GM21526 (cell line): ENCODE measurements around the gene GUCY2F.

Experiments
- ATAC-seq: cut with Tn5 transposase; IDR thresholded peaks from one replicate; pipeline ENCODE4 v1.9.1; 2021; ENCODE audit warnings: moderate library complexity; ENCODE audit not compliant: unreplicated experiment, low FRiP score

GUCY2F gene

DNA sequence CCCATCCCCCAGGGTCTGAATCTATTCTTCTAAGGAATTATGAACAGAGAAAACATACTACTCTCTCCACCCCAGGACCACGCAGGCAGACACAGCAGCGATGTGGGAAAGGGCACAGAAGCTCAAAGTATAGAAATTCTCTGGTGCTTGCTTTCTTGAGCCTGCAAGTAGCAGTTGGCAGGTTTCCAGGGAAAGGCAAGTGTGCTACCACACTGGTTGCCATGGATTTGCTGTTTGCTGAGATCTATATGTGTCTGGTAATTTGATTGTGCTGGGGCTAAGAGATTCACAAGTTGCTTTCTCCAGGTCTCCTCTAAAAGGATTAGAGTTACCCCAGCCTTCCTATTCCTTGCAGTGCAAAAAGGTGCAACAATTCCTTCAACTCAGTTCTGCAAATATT lies 83.1 kb downstream of the GUCY2F start:
- no peak for ATAC-seq

DNA sequence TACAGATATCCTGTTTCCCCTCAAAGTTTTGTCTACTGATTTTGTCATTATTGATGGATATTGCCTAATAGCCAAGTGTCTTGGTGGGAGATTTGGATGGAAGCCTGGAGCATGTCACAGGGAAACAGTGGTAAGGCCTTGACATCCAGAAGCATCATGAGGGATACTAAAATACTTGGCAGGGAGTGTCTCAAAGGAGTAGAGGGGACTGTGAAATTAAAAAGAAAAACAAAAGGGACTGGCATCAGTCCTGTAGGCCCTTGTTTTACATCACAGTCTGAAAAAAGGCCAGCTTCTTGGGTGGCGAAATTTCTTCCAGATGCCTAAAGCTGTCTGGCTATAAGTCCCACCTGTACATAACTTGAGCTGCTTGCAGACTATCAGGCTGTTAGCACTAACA lies 83.8 kb downstream of the GUCY2F start:
- ATAC-seq: no peak

DNA sequence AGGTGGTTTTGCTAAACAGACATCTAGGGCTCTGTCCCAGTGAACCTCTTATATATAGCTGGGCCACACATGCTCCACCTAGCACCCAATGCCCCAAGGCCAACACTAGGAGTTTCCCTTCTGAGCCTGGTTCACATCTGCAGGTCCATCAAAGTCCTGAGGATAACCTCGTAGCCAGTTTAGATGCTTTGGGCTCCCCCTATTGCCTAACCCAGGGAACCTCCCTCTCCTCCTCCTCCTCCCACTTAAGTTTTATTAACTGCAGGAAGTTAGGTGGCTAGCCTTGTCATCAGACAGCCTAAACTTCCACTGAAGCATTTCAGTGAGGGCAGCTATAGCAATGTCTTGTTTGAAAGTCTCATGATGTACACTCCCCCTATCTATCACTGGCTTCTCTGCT lies 88.0 kb downstream of the GUCY2F start:
- ATAC-seq: peak; percentile 60

DNA sequence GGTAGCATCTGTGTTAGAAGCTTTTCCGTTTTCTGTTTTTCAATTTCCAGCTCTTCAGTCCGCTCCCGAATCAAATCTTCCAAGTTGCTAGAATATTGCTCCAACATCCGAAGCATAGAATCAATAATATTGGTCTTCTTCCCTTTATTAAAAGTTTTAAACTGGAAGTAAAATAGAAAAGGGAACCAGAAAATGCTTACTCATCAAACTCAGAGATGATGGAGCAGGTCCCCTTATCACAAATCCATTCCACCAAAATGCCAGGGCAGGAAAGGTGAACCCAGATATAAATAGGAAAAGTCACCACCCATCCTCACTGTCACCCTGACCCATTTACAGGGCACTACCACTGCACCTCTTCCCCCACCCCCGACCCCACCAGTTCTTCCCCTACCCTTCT lies 89.0 kb downstream of the GUCY2F start:
- no peak for ATAC-seq

DNA sequence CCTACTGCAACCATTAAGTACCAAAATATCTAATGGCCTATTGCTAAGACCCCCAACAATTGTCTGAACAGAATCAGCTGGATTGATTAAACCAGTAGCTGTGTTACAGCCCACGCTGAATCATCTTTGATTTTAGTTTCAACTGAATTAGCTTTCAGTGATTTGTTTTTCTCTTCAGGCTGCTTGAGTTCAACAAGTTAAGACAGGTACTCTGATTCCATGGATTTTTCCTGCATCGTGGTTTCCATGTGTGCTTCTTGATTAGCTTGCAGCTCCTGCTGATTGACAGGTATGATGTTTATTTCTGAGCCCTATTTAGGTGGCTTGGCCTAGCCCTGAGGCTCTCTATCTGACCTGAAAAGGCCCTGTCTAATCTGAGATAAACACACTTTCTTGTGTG lies 91.3 kb downstream of the GUCY2F start:
- no peak for ATAC-seq

DNA sequence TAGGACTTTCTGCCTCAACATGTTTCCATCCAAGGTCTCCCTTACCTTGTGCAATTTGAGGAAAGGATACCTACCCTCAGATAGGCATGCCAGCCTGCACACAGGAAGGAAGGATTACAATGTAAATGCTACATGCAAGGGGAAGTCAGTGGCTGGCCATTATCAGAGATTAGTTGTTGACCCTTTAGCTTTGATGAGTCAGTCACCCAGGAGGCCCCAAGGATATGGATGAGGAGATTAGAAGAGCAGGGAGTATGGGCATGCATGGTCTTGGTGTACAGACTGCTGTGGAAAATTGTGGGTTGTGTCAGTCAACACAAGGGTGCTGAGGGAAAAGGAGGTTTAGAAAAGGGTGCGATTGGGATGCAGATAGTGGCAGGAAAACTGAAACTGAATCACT lies 92.0 kb downstream of the GUCY2F start:
- no peak for ATAC-seq

DNA sequence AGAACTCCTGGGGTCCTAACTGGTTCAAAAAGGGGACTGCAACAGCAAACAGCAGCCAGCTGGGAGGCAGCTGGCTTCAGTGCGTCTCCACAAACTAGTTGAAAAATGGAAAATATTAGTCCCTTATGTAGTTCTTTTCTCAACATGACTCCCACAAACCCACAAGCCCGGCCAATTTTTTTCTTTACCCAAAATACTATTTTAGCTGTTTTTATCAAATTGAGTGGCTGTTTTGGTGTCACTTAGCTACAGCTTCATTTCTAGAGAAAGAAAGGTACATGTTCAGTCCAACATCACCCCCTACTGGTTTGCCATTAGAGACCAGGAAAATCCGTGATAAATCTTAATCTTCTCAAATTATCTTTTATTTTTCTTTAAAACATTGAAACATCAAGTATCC lies 97.2 kb downstream of the GUCY2F start:
- no peak for ATAC-seq

DNA sequence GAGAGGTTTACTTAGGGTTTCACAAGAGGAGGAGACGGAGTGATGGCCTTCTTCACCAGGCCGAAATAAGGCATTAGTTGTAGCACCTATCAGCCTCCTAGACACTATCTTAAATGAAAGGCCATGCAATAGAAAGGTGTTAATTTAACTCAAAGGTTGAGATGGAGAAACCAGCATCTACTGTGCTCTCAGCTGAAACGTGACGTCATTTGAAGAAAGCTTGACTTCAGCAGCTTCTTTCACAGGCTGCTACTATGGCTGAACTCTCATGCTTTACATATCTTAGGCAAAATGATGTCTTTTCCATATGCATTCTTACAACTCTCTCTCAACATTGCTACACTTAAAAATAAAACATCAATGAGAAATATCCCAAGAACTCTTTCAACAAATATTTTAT lies 99.6 kb downstream of the GUCY2F start:
- no peak for ATAC-seq

DNA sequence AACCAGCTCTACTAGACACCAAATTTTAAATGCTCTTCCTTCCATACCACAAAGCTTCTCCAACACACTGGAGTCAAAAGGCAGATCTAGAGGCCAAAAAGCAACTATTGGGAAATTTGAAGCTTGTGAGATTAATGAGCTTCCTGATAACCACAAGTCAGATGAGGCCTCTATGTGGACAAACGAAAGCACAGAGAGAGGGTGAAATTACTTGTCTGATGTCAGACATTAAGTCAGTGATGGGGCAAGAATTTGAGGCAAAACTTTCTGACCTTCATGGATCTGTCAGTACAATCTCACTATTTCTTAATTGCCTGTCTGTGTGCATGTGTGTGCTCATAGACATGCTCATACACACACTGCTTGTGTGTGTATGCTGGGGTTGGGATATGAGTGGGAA lies 103.6 kb downstream of the GUCY2F start:
- ATAC-seq: no peak

DNA sequence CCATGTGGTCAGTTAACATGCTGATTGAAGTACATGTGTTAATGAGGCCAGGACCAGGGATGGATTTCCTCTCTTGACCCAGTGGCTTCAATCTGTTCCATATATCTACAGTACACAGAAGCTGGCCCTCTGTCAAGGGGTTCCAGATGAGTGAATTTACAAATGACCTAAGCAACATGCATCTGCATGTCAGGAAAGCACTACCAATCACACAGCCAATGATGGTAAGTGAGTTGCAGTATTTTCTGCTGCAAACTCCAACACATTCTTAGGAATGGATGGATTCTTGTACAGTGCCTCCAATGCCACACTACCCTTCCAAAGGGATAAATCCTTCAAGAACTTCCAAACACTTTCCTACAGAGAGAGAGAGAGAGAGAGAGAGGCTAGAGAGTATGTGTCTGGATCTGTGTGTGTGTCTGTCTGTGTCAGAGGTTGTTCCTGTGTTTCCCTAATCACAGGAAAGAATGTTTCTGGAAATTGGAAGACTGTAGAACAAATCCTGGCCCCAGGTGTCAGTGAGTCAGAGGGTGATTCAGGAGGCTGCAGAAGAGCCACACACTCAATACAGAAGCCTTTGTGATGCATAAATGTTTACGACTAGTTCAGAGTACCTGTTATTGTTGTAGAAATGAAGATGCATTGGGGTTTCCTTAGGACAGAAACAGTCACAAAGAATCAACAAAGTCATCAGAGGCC lies 107.5 kb downstream of the GUCY2F start:
- ATAC-seq: no peak

DNA sequence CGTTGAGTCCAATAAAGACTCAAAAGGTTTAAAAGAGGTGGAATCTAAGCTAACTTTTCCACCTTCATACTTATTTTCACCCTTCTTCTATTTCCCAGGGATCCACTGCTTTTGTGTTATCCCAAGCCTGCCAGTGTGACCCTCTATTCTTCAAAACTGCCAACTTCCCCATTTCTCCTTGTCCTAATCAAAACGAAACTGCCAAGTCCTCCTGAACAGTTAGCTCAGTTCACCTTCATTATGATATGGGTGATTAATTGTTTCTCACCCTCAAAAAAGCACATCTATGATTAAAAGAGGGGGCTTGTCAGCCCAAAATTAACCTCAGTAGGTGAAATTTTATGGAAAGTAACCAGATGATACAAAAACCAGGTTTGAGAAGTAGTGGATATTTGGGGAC lies 108.4 kb downstream of the GUCY2F start:
- no peak for ATAC-seq

DNA sequence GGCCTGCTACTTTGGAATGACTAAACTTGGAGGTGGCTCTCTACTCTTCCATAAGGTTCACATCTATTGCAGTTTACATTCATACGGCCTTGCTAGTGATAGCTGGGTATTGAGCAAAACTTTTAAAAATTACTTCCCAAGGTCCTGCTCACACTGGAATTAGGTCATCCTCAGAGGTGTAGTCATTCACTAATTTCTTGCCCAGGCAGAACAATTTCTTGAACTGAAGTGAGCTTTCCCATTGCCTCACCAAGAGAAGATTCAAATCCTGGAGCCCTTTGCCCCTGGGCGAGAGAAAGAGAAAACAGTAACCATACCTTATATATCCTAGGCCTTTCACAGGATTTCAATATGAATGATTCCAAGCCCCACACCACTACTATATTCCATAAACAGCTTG lies 109.2 kb downstream of the GUCY2F start:
- ATAC-seq: no peak

DNA sequence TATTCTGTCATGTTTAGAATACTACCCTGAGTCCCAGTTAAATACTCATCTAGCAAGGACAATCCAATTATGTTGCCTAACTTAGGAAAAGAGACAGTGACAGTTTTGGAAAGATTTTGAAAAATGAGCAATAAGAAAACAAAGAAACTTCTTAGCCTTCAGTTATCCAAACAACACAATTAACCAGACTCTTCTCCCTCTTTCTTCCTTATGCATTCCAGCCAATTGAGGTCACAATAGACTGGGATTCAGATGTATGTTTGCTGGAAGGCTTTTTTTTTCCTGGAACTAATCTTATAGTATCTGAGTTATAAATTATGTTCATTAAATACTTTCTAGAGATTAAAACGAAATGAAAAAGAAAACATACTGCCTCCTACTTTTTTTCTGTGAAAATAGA lies 109.6 kb downstream of the GUCY2F start:
- no peak for ATAC-seq

DNA sequence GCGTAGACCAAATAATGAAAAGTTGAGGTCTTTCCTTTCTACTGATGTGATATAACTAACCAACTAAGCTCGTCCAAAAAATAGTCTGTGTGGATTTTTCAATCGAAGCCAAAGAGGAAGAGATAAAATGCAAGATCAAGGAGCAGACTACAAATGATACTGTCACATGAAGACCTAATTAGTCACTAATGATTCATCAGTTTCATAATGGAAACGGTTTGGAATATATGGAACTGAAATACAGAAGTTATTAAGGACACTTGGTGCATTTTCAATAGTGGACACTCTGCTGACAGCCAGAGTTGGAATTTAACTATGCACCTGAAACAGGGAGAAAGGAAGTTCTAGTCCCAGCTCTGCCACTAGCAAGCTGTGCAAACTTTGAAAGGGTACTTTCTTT lies 119.8 kb downstream of the GUCY2F start:
- no peak for ATAC-seq

DNA sequence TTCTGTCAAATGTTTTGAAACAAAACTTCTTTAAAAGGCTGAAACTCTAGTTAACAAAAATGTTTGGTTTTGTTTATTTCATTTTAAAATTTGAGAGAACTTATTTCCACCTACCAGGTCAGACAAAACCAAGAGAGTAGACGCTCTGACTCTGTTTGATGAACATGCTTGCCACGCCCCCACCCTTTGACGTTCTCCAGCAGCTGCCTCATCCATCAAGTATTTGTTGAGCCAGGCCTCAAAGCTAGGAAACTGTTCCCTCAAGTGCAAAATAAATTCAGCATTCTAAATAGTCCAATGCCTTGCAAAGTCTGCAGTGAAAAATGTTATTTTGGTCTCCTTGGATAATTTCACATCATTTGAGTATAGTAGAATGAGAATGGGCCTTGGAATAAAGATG lies 121.6 kb downstream of the GUCY2F start:
- ATAC-seq: no peak

DNA sequence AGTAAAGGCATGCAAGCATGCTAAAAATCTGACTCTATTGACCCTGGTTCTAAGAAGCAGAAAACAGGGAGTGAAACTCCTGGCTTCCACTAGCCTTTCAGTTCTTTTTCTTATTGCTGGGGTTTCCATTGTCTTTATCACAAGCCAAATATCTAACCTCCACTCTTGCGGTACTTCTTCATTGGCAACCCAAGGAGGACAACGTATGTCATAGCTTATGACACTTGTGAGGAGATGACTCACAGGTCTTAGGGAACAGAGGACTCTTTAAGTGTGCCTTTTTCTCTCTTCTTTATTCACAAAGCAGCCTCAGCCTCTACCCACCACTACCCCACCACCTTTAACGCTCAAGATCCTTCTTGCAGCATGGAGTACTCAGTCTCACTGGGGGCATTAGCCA lies 124.2 kb downstream of the GUCY2F start:
- no peak for ATAC-seq

DNA sequence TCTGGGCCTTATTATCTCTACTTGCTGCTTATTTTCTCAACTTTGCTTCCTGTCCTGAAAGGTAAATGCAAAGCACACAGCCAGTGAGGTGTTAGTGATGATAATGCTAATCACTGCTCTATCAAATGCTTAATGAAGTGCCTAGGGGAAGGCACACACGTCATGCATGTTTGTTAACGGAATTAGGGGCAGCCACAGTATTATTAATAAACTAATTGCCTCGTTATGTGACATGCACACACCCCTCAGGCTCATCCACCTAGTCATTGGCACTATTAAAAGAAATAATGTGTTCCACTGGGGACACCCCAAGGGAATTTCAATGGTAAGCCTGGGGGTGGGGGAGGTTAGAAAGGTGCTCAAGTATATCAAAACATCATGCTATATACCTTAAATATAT lies 125.2 kb downstream of the GUCY2F start:
- ATAC-seq: no peak

DNA sequence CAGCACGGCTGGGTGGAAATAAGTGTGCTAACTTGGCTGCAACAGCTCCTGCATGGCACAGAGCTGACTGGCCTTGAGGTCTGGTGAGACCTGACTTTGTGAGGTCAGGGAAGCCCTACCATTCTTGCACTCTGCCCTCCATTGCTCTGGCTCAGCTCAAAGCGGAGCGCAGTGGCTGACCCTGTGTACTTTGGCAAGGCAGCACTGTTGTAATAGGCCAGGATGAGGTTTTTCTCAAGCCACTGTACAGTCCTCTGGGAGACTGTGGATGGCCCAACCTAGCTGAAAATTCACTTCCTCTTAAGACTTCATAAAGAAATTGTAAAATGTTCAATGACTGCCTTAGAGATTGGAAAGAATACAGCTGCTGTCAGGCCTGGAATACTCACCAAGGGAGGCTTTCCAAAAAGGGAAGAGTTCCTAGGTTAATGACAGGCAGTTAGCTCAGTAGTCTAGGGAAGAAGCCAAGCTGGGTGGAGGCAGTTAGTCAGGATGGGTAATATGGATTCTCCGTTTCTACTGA lies 129.8 kb downstream of the GUCY2F start:
- no peak for ATAC-seq

DNA sequence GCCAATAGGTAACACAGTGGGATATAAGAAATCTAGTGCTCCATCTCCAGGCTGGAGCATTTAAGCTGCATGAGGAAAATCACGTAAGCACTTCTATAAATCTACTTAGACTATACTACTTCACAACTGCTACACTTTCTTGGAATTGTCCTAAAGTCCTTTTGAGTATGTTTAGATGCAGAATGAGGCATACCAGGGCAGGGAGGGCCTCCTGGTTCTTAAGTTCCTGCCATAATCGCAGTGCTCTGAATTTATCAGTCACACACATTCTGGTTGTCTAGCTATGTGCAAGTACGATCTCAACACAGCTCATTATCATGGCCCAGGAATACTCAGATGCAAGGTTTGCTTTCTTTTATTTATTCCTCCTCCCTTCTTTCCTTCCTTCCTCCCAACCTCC lies 130.3 kb downstream of the GUCY2F start:
- no peak for ATAC-seq

DNA sequence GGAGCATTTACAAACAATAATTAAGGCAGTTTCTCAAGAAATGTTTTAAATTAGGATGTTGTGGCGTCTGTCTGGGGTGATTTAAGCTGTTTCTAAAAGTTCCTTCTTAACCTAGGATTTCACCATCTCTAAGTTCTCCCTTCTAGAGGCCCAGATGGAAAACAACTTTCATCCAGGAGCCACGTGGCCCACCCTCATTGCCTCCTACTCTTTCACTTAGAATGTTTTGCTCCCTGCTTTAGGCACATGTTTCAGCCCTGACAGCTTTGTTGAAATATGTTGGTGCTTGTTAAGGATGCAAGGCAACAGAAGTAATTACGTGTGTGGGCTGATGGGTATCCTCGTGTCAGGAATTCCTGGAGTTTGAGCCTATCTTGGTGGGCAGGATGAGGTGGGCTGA lies 131.3 kb downstream of the GUCY2F start:
- ATAC-seq: no peak

DNA sequence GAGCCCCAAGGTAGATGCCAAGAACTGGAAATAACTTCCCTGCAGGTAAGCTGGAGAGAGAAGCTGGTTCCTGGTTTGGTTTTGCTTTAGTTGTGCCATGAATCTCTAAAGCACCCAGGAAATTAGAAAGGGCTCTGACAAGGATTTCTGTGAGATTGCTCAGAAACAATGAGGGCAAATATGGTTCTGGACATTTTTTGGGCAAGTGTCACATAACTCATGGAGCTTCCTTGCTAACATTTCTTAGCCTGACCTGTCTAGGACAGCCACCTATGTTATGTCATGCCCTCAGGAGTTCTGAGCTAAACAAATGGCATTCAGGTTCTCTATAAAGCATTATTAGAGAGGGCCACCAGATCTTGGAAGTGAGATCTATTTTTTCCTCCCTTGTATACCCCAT lies 131.8 kb downstream of the GUCY2F start:
- ATAC-seq: no peak

DNA sequence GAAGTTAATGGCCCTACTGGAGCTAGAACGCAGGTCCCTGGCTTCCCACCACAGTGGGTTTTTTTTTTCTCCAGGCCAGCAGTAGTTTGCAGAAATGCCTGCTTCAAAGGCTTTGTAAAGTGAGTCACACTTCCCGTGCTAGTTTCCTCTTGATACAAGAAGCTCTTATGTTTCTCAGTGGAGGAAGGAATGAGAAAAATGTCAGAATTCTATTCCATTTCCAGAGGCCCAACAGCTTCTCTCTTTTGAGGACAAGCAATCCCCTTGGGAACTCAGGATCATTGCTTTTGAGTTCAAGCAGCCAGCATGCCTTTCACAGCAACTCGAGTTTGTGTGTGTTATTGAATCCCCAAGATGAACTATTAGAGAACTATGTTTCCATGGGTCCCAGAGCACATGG lies 134.3 kb downstream of the GUCY2F start:
- no peak for ATAC-seq

DNA sequence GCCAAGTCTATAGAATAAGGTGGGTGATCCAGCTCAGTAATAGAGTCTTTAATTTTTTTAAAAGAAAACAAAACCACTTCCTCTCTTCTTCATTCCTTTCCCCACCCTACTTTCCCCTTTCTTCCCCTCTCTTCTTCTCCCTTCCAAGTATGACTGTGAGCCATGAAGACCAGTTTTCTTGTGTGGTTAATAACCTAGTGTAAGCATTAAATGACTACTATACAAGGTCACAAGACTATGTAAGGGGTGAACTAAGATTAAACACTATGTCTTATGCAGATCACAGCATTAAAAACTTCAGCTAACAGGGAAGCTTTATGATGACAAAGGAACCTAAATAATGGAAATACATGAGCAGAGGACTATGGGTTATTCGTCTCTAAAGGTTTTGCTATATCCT lies 135.4 kb downstream of the GUCY2F start:
- ATAC-seq: no peak
